Neural cell (in vitro differentiated cells): ENCODE results near the gene KIF19.

Experiments used
- CTCF ChIP-seq: fragments of 450-650 bp; IDR thresholded peaks from 2 replicates; pipeline ENCODE4 v1.5.1; 2014; ENCODE audit warnings: antibody characterized with exemption, mild to moderate bottlenecking, moderate library complexity; ENCODE audit not compliant: poor library complexity, severe bottlenecking
- EP300 ChIP-seq: fragments of 450-650 bp; conservative IDR thresholded peaks from 2 replicates; pipeline ENCODE4 v1.6.1; 2014; ENCODE audit warnings: antibody characterized with exemption, mild to moderate bottlenecking, moderate library complexity; ENCODE audit not compliant: poor library complexity, severe bottlenecking
- EZH2 ChIP-seq: fragments of 200-600, 300-800 bp; shearing (Covaris generic), sonication (generic); IDR thresholded peaks from 2 replicates; pipeline ENCODE4 v1.6.1; 2014; ENCODE audit warnings: antibody characterized with exemption, low read length, borderline replicate concordance, mild to moderate bottlenecking; ENCODE audit not compliant: insufficient read depth, poor library complexity, severe bottlenecking
- MXI1 ChIP-seq: fragments of 450-650 bp; conservative IDR thresholded peaks from 2 replicates; pipeline ENCODE4 v1.6.1; 2014; ENCODE audit warnings: antibody characterized with exemption, mild to moderate bottlenecking; ENCODE audit not compliant: poor library complexity, severe bottlenecking
- POLR2AphosphoS5 ChIP-seq: IDR thresholded peaks from 2 replicates; pipeline ENCODE4 v1.6.1; 2012
- RAD21 ChIP-seq: fragments of 450-650 bp; conservative IDR thresholded peaks from 2 replicates; pipeline ENCODE4 v1.6.1; 2014; ENCODE audit warnings: antibody characterized with exemption, mild to moderate bottlenecking, moderate library complexity
- REST ChIP-seq: IDR thresholded peaks from 2 replicates; pipeline ENCODE4 v1.6.1; 2012; ENCODE audit warnings: borderline replicate concordance

- TF ChIP-seq REST (no peak), MXI1 (no peak), POLR2AphosphoS5 (no peak), RAD21 (no peak), CTCF (no peak), EZH2 (no peak), EP300 (no peak)
These were observed 36.3 kb upstream of the KIF19 start for GRCh38 chr17:74289688-74290087.
